Upper lobe of left lung (tissue), 4 donors: ENCODE data around the gene ARRDC1.

ENCODE experiments used
- EP300 ChIP-seq, 4 donors: sonication (generic); formaldehyde crosslinking; IDR thresholded peaks; one replicate each; pipeline ENCODE4 v1.5.1; 2017; ENCODE audit warnings: antibody characterized with exemption in 4 of 4, control low read depth in 2 of 4
- POLR2A ChIP-seq, 4 donors: fragments of 450-650 bp; IDR thresholded peaks; one replicate each; pipeline ENCODE4 v1.5.1; 2016 to 2017; ENCODE audit warnings: antibody characterized with exemption in 4 of 4, mild to moderate bottlenecking in 2 of 4
- TF ChIP-seq, protein P1 (sequence below), 6 experiments: fragments of 450-650 bp in 4 of 6; fragments of 200-600 bp in 2 of 6; sonication (generic) in 2 of 6; IDR thresholded peaks; one replicate each; pipeline ENCODE4 v1.5.1; 2016 to 2019; ENCODE audit warnings: antibody characterized with exemption in 6 of 6

DNA sequence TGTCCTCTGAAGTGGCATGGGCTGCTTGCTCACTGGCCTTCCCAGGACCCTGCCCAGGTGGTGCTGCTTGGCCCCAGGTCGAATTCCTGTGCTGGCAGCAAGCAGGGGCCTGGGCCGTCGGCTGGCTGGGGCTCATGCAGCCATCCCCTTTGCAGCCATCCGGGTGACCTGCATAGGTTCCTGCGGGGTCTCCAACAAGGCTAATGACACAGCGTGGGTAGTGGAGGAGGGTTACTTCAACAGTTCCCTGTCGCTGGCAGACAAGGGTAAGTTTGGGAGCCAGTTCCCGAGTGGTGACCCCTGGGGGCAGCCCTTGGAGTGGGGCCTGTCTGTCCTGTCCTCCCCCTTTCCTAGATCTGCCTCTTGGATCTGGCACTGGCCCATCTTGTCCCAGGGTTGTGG, 7.3 kb downstream of the ARRDC1 start:
- TF ChIP-seq, protein P1, sequence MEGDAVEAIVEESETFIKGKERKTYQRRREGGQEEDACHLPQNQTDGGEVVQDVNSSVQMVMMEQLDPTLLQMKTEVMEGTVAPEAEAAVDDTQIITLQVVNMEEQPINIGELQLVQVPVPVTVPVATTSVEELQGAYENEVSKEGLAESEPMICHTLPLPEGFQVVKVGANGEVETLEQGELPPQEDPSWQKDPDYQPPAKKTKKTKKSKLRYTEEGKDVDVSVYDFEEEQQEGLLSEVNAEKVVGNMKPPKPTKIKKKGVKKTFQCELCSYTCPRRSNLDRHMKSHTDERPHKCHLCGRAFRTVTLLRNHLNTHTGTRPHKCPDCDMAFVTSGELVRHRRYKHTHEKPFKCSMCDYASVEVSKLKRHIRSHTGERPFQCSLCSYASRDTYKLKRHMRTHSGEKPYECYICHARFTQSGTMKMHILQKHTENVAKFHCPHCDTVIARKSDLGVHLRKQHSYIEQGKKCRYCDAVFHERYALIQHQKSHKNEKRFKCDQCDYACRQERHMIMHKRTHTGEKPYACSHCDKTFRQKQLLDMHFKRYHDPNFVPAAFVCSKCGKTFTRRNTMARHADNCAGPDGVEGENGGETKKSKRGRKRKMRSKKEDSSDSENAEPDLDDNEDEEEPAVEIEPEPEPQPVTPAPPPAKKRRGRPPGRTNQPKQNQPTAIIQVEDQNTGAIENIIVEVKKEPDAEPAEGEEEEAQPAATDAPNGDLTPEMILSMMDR (IDR thresholded peaks at IDR 0.05): no peak
- TF ChIP-seq POLR2A (IDR thresholded peaks at IDR 0.05) (no peak), EP300 (IDR thresholded peaks at IDR 0.05) (no peak)
